Globus pallidus (tissue), 1 donor: ENCODE results near the gene P2RX2.

Experiments used
- DNase-seq: peaks from one replicate; pipeline ENCODE4 v3.0.0-alpha.2; 2015; ENCODE audit warnings: low spot score

Gene P2RX2

GRCh38 chr12:132618683-132619043 lies at the start of gene P2RX2:
Gene P2RX2, plus strand, starts transcription at chr12:132618776. Its CDS starts 41 bp downstream, at chr12:132618817.
- DNase-seq, result no peak

GRCh38 chr12:132568826-132569480 lies 49.6 kb upstream of the P2RX2 start:
- no peak for DNase-seq

DNA sequence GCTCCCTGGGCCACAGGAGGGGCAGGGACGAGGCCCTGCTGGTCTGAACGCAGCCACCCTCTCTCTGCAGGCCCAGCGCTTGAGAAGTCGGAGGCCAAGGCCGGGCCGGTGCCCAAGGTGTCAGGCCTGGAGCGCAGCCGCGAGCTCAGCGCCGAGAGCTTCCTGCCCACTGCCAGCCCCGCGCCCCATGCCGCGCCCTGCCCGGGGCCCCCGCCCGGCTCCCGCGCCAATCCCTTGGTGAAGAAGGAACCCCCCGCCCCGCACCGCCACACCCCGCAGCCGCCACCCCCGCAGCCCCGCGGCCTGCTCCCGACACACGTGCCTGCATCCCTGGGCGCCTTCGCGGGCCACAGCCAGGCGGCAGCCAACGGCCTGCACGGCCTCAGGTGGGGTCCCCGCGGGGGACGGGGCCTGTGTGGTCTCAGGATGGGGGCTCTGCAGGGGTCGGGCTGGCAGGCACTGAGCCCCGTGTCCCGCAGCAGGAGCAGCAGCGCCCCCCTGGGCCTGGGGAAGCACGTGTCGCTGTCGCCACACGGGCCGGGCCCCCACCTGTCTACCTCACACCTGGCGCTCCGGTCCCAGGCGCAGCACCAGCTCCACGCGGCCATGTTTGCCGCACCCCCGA lies 48.6 kb upstream of the P2RX2 start:
- no peak for DNase-seq

DNA sequence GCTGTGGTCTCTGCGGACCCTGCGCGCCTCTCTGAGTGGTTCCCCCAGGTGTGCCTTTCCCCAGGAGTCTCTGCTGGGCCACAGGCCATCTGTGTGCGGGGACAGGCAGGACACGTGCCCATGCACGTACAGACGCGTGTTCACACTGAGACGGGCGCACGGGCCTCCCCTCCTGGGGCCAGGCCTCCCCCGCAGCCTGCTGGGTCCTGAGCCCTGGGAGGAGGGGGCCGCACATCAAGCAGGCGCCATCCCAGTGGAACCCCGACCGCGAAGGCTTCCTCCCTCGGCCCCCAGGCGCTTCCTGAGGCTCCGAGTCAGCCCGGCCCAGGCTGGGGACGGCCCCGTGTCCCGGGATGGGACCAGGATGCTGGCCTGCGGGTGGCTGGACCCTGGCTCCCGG lies 47.9 kb upstream of the P2RX2 start:
- DNase-seq, result no peak

DNA sequence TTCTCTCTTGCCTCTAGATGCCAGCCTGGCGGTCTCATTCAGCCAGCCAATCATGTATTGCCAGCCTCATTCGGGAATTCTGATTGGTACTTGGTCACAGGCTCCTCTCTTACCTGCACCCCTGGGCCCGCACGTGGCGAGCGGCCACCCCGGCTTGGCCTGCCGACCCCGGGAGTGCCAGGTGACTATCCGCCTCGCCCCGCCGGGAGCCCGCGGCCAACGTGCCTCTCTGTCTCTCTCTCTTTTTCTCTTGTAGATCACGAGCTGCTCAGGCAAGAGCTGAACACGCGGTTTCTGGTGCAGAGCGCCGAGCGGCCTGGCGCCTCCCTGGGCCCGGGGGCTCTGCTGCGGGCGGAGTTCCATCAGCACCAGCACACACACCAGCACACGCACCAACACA lies 47.5 kb upstream of the P2RX2 start:
- no peak for DNase-seq

GRCh38 chr12:132571598-132571997 lies 47.0 kb upstream of the P2RX2 start:
- no peak for DNase-seq

DNA sequence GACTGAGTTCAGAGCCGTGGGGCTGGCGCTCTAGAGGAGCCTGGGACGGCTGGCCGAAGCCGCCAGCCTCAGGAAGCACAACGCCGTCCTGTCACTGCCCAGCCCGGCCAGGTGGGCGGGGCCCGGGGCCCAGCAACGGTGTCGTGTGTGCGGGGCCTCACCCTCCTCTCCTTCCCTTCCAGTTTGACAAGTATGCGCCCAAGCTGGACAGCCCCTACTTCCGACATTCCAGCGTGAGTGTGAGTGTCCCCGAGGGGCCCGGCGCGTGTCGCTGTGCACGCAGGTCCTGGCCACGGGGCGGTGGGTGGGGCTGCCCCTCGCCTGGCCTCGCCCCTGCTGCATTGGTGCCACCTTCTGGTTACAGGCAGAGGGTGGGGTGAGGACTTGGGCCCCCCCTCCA lies 46.5 kb upstream of the P2RX2 start:
- DNase-seq, result no peak

GRCh38 chr12:132572801-132573760 lies 45.5 kb upstream of the P2RX2 start:
- DNase-seq, result no peak

- no peak for DNase-seq
Measured at GRCh38 chr12:132574271-132574996, 44.1 kb upstream of the P2RX2 start.

- no peak for DNase-seq
Measured at GRCh38 chr12:132575661-132576060, 42.9 kb upstream of the P2RX2 start.

DNA sequence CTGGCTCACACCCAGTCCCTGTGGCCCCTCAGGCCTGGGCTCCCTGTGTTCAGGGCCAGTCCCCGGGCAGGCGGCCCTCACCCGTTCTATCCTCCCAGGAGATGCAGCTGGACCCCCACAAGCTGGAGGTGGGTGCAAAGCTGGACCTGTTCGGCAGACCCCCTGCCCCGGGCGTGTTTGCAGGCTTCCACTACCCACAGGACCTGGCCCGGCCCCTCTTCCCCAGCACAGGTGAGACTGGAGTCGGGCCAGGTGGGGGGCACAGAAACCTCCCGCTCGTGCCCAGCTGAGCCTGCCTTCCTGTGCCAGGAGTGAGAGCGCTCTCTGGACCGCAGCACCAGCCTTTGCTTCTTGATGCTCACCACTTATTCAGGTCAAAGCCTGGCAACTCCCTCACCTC lies 41.9 kb upstream of the P2RX2 start:
- DNase-seq, result no peak

- no peak for DNase-seq
Measured at GRCh38 chr12:132577191-132577920, 41.2 kb upstream of the P2RX2 start.

DNA sequence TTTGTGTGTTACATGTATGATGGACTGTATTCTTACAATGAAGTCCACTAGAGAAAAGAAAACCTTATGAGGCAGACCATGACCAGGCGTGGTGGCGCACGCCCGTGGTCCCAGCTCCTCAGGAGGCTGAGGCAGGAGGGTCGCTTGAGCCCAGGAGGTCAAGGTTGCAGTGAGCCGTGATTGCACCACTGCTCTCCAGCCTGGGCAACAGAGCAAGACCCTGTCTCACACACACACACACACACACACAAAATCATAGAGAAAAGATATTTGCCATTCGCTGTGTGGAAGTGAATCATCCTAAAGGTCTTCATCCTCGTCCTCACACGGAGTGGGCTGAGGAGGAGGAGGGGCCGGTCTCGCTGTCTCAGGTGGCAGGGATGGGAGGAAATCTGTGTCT lies 40.5 kb upstream of the P2RX2 start:
- DNase-seq, result no peak

DNA sequence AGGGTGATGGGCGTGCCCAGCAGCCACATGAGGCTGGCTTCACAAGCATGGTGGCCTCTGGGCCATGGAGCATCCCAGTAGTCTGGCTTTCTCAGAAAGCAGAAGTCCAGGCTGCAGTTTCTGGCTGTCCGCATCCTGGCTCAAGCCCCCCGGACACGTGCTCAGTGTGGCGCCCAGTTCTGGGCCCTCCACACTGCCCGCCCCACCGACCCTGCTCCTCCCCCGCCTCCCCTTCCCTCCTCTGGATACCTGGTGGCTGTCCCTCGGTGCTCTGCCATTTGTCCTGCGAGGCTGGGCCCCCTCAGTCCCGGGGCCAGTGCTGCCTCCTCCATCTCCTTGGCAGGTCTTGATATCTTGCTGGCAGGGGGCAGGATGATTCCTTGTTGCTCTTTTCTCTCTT lies 39.8 kb upstream of the P2RX2 start:
- DNase-seq, result no peak

DNA sequence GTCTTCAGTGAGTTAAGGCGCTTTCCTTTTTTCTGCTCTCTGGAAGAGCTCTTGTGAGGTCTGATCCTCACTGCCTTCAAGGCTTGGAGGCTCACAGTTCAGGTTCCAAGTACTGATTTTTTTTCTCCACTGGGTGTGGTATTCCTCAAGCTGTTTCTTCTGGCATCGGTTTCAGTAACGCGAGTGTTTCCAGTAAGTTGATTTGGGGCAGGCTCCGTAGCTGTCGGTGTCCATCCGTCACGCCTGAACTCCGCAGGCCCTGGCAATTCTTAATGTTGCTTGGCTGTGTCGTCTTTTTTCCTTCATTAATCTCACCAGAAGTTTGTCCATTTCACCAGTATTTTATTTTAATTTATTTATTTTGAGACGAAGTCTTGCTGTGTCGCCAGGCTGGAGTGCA lies 38.8 kb upstream of the P2RX2 start:
- DNase-seq, result no peak

- DNase-seq, result no peak
Measured at GRCh38 chr12:132580701-132581292, 37.8 kb upstream of the P2RX2 start.

DNA sequence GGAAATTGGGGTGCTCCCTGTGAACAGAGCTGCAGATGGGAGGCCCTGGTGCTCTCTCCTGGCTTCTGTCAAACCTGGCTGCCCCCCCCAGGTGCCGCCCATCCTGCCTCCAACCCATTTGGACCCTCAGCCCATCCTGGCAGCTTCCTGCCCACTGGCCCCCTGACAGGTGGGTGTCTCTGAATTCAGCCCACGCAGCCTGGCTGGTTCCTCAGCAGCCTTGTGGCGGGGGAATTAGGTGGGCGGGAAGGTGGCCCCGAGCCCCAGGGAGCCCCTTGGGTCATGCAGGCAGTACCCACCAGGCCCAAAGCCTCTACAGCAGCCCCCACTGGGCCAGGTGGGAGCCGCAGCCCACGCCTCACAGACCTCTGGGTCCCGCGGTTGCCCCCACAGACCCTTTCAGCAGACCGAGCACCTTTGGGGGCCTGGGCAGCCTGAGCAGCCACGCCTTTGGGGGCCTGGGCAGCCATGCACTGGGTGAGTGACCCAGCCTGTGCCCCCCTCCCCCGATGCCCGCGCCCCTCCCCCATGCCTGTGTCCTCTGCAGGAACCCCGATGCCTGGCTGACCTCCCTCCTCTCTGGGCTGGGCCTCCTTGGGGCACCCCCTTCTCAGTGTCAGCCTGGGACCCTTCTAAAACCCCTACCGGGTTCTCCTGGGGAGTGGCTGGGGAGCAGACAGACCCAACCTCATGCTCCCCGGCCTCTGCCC lies 37.1 kb upstream of the P2RX2 start:
- no peak for DNase-seq

GRCh38 chr12:132582058-132582420 lies 36.5 kb upstream of the P2RX2 start:
- DNase-seq, result no peak

DNA sequence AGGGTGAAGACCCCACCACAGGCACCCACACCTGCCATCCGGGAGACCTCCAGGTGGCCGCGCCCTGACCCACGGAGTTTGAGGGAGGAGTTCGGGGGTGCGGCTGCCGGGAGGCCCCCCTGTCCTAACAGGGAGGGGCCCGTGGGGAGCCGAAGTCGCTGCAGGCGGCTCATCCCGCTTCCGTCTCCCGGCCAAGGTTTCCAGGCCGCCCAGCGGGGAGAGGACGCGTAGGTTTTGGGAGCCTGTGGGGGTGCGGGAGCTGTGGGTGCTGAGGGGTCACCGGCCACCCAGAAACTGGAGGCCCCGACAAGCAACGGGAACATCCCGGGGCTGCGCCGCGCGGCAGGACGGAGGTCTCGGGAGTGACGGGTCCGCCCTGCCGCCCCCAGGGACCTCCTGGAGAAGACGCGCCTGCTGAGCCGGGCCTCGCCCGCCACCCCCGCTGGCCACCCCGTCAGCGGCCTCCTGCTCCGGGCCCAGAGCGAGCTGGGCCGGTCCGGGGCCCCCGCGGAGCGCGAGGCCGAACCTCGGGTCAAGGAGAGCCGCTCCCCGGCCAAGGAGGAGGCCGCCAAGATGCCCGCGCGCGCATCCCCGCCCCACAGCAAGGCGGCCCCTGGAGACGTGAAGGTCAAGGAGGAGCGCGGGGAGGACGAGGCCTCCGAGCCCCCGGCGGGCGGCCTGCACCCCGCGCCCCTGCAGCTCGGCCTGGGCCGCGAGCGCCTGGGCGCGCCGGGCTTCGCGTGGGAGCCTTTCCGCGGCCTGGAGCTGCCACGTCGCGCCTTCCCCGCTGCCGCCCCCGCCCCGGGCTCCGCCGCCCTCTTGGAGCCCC lies 35.8 kb upstream of the P2RX2 start:
- no peak for DNase-seq

DNA sequence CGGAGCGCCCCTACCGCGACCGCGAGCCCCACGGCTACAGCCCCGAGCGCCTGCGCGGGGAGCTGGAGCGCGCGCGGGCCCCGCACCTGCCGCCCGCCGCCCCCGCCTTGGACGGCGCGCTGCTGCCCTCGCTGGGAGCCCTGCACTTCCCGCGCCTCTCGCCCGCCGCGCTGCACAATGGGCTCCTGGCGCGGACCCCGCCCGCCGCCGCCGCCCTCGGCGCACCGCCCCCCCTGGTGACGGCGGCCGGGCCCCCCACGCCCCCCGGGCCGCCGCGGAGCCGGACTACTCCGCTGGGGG lies 35.2 kb upstream of the P2RX2 start:
- DNase-seq, result no peak
